ENCODE results near the gene SOCS1. TPM values are rescaled to one million over a fixed set of nuclear protein-coding genes. Genes with fewer than 3 reads are reported as not detected.

Gene SOCS1
- total RNA-seq, 1 donor: 1.1 TPM

DNA sequence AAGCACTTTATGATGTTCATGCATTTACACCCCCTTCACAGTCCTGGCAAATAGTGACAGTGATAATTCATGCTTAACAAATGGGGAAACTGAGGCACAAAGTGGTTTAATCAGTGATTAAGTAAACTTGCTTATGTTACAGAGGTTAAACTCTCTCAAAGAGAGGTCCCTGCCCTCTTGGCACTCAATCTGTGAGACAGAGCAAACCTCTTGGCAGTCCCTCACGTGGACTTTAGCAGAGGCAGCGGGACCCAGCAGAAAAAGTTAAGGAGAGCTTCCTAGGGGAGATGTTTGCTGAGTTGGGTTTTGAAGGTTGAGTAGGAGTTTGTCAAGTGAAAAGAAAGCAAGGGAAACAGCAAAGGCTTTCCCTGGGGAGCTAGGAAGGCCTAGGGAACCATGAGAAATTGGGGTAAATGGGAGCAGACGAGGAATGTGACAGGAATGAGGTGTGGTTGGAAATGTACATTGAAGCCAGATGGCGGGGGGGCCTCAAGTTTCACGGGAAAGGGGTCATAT, 10.7 kb downstream of the SOCS1 start:
- Histone ChIP-seq H4K20me1 (ENCODE audit: insufficient read depth, low read length) (no peaks in the 10 kb centered on the region), H3K27me3 (ENCODE audit: insufficient read depth, low read length) (peaks cover 4% of the 10 kb centered on the region), H3K27ac (ENCODE audit: low read depth, low read length) (no peak overlapping the region), H3K36me3 (ENCODE audit: insufficient read depth, low read length) (no peaks in the 10 kb centered on the region), H3K4me1 (ENCODE audit: insufficient read depth, low read length) (no peaks in the 10 kb centered on the region), H3K9me3 (ENCODE audit: low read depth, low read length) (no peaks in the 10 kb centered on the region), H3K4me3 (ENCODE audit: insufficient read depth, low read length) (no peak overlapping the region), H2AFZ (ENCODE audit: low read length) (no peak overlapping the region), H3K79me2 (ENCODE audit: insufficient read depth, low read length) (no peaks in the 10 kb centered on the region), H3K4me2 (ENCODE audit: insufficient read depth, low read length) (no peak overlapping the region)
- TF ChIP-seq CTCF (IDR thresholded peaks at IDR 0.05; ENCODE audit: extremely low read depth, low read depth, low read length): no peak
- DNase-seq (ENCODE audit: insufficient read length, low spot score, missing footprints): no peak

DNA sequence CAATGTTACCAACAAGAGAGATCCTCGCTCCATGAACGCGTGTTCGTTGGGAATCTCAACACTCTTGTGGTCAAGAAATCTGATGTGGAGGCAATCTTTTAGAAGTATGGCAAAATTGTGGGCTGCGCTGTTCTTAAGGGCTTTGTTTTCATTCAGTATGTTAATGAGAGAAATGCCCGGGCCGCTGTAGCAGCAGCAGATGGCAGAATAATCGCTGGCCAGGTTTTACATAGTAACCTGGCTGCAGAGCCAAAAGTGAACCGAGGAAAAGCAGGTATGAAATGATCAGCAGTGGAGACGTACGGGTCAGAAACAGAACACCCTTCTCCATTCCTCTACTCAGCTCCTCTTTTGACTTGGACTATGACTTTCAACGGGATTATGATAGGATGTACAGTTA, 13.3 kb downstream of the SOCS1 start:
- peaks cover 4% of the 10 kb centered on the region for H3K27me3 ChIP-seq (ENCODE audit: insufficient read depth, low read length)
- no peak overlapping the region for H2AFZ ChIP-seq (ENCODE audit: low read length)
- no peak overlapping the region for H3K27ac ChIP-seq (ENCODE audit: low read depth, low read length)
- H3K79me2 ChIP-seq (ENCODE audit: insufficient read depth, low read length): no peaks in the 10 kb centered on the region
- no peaks in the 10 kb centered on the region for H3K9me3 ChIP-seq (ENCODE audit: low read depth, low read length)
- H3K4me1 ChIP-seq (ENCODE audit: insufficient read depth, low read length): no peaks in the 10 kb centered on the region
- H4K20me1 ChIP-seq (ENCODE audit: insufficient read depth, low read length): no peaks in the 10 kb centered on the region
- no peak for TF ChIP-seq CTCF (IDR thresholded peaks at IDR 0.05; ENCODE audit: extremely low read depth, low read depth, low read length)
- no peak overlapping the region for H3K4me3 ChIP-seq (ENCODE audit: insufficient read depth, low read length)
- no peaks in the 10 kb centered on the region for H3K36me3 ChIP-seq (ENCODE audit: insufficient read depth, low read length)
- no peak for DNase-seq (ENCODE audit: insufficient read length, low spot score, missing footprints)
- H3K4me2 ChIP-seq (ENCODE audit: insufficient read depth, low read length): no peak overlapping the region

DNA sequence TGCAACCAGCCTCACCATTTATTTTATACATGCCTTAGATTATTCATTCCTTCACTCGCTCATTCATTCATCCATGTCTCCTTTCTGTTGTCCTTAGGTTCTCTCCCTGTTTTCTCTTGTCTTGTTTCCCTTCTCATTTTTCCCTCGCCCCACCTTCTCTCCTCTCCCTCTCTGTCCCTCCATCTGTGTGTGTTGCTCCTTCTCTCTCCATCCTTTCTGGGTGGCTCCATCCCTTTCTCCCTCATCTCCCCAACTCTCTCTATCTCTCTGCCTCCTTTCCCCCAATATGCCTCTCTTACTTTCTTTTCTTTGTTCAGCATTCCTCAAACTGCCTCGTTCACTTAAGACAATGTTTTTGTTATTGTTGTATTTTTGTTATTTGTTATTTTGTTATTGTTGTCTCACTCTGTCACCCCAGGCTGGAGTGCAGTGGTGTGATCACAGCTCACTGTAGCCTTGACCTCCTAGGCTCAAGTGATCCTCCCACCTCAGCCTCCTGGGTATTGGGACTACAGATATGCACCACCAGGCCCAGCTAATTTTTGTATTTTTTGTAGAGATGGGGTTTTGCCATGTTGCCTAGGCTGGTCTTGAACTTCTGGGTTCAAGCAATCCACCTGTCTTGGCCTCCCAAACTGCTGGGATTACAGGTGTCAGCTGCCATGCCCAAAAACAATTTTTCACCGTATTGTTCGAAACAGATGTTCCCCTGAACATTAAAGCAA, 14.4 kb downstream of the SOCS1 start:
- H3K9me3 ChIP-seq (ENCODE audit: low read depth, low read length): no peaks in the 10 kb centered on the region
- no peaks in the 10 kb centered on the region for H3K4me1 ChIP-seq (ENCODE audit: insufficient read depth, low read length)
- no peaks in the 10 kb centered on the region for H4K20me1 ChIP-seq (ENCODE audit: insufficient read depth, low read length)
- TF ChIP-seq CTCF (IDR thresholded peaks at IDR 0.05; ENCODE audit: extremely low read depth, low read depth, low read length): no peak
- no peak for DNase-seq (ENCODE audit: insufficient read length, low spot score, missing footprints)
- H3K4me2 ChIP-seq (ENCODE audit: insufficient read depth, low read length): no peak overlapping the region
- no peaks in the 10 kb centered on the region for H3K79me2 ChIP-seq (ENCODE audit: insufficient read depth, low read length)
- H3K36me3 ChIP-seq (ENCODE audit: insufficient read depth, low read length): no peaks in the 10 kb centered on the region
- no peak overlapping the region for H3K27ac ChIP-seq (ENCODE audit: low read depth, low read length)
- no peak overlapping the region for H2AFZ ChIP-seq (ENCODE audit: low read length)
- no peak overlapping the region for H3K4me3 ChIP-seq (ENCODE audit: insufficient read depth, low read length)
- H3K27me3 ChIP-seq (ENCODE audit: insufficient read depth, low read length): peaks cover 4% of the 10 kb centered on the region

- no peak overlapping the region for H3K4me3 ChIP-seq (ENCODE audit: insufficient read depth, low read length)
- DNase-seq (ENCODE audit: insufficient read length, low spot score, missing footprints): no peak
- no peaks in the 10 kb centered on the region for H3K4me1 ChIP-seq (ENCODE audit: insufficient read depth, low read length)
- peaks cover 4% of the 10 kb centered on the region for H3K27me3 ChIP-seq (ENCODE audit: insufficient read depth, low read length)
- no peaks in the 10 kb centered on the region for H3K36me3 ChIP-seq (ENCODE audit: insufficient read depth, low read length)
- no peaks in the 10 kb centered on the region for H3K9me3 ChIP-seq (ENCODE audit: low read depth, low read length)
- no peak overlapping the region for H3K27ac ChIP-seq (ENCODE audit: low read depth, low read length)
- no peak overlapping the region for H3K4me2 ChIP-seq (ENCODE audit: insufficient read depth, low read length)
- H2AFZ ChIP-seq (ENCODE audit: low read length): no peak overlapping the region
- H3K79me2 ChIP-seq (ENCODE audit: insufficient read depth, low read length): no peaks in the 10 kb centered on the region
- H4K20me1 ChIP-seq (ENCODE audit: insufficient read depth, low read length): no peaks in the 10 kb centered on the region
- no peak for TF ChIP-seq CTCF (IDR thresholded peaks at IDR 0.05; ENCODE audit: extremely low read depth, low read depth, low read length)
Measured at GRCh38 chr16:11240636-11241473, 15.1 kb downstream of the SOCS1 start.
